OCI-LY7 (cell line): Measurements from ENCODE around the gene STXBP3. TPM values are rescaled to one million over a fixed set of nuclear protein-coding genes. Genes with fewer than 3 reads are reported as not detected.

Experiments
- BruUV-seq: library from RNA; stranded (reverse); fragments of 400-500 nt; replicated peaks from 2 replicates; lab custom pipeline; 2021; lab: Mats Ljungman, UMichigan
- CTCF ChIA-PET: fragments of 300-600 bp; sonication (Branson Sonifier 250); formaldehyde crosslinking; loops from one replicate; lab custom pipeline; 2022; ENCODE audit warnings: antibody characterized with exemption; ENCODE audit not compliant: unreplicated experiment; lab: Charles Lee
- POLR2A ChIA-PET: fragments of 300-600 bp; sonication (Branson Sonifier 250); formaldehyde crosslinking; loops from one replicate; lab custom pipeline; 2022; ENCODE audit warnings: antibody characterized with exemption; lab: Charles Lee
- DNase-seq: peaks from one replicate; pipeline ENCODE4 v3.0.0-alpha.2; 2015; ENCODE audit warnings: low spot score
- H2AFZ ChIP-seq: fragments of 200-600 bp; sonication (generic), shearing (Covaris generic); 2 replicates; pipeline ENCODE4 v1.6.1; 2014; ENCODE audit warnings: mild to moderate bottlenecking, antibody characterized with exemption, low read length, moderate library complexity
- H3K27ac ChIP-seq: fragments of 200-600 bp; sonication (generic); 2 replicates; pipeline ENCODE4 v1.5.1; 2014; ENCODE audit warnings: mixed run types, low read depth, mild to moderate bottlenecking, moderate library complexity, low read length, inconsistent platforms; ENCODE audit not compliant: poor library complexity, severe bottlenecking
- H3K36me3 ChIP-seq: fragments of 200-600 bp; sonication (generic); 2 replicates; pipeline ENCODE4 v1.6.1; 2014; ENCODE audit warnings: mild to moderate bottlenecking, antibody characterized with exemption, low read length, moderate library complexity, mixed read lengths; ENCODE audit not compliant: insufficient read depth
- H3K4me1 ChIP-seq: fragments of 200-600 bp; sonication (generic); 2 replicates; pipeline ENCODE4 v1.5.1; 2014; ENCODE audit warnings: mild to moderate bottlenecking, low read length; ENCODE audit not compliant: insufficient read depth, poor library complexity, severe bottlenecking
- H3K4me2 ChIP-seq: fragments of 200-600 bp; sonication (generic); 2 replicates; pipeline ENCODE4 v1.6.1; 2014; ENCODE audit warnings: mild to moderate bottlenecking, low read length
- H3K4me3 ChIP-seq: fragments of 200-600 bp; sonication (generic); 2 replicates; pipeline ENCODE4 v1.5.1; 2014; ENCODE audit warnings: mild to moderate bottlenecking, low read depth, low read length; ENCODE audit not compliant: poor library complexity, severe bottlenecking
- H3K79me2 ChIP-seq: fragments of 200-600 bp; sonication (generic); 2 replicates; pipeline ENCODE4 v1.6.1; 2016; ENCODE audit warnings: low read depth, mild to moderate bottlenecking, low read length, moderate library complexity, mixed read lengths; ENCODE audit not compliant: insufficient read depth
- H3K9me2 ChIP-seq: fragments of 200-600 bp; sonication (generic); 2 replicates; pipeline ENCODE4 v1.6.1; 2016; ENCODE audit warnings: mild to moderate bottlenecking, low read length, mixed read lengths; ENCODE audit not compliant: insufficient read depth
- H3K9me3 ChIP-seq: fragments of 200-600 bp; sonication (generic); 2 replicates; pipeline ENCODE4 v1.6.1; 2014; ENCODE audit warnings: mild to moderate bottlenecking, mixed run types, low read length, mixed read lengths
- H4K20me1 ChIP-seq: fragments of 200-600 bp; sonication (generic); 2 replicates; pipeline ENCODE4 v1.6.1; 2014; ENCODE audit warnings: mild to moderate bottlenecking, antibody characterized with exemption, low read length, moderate library complexity, mixed read lengths; ENCODE audit not compliant: insufficient read depth
- EZH2phosphoT487 ChIP-seq: fragments of 200-600 bp; sonication (generic); IDR thresholded peaks from 2 replicates; pipeline ENCODE4 v1.6.1; 2018; ENCODE audit warnings: low read depth, borderline replicate concordance, mild to moderate bottlenecking, mixed run types, antibody characterized with exemption, low read length, moderate library complexity, mixed read lengths
- intact Hi-C: fragments of 100-400 bp; cut with micrococcal nuclease; formaldehyde crosslinking; loops from one replicate; pipeline ENCODE4 v1.10.0; 2022; ENCODE audit not compliant: unreplicated experiment
- total RNA-seq, 2 experiments: library from RNA; depleted of rRNA in 1 of 2; stranded (reverse); fragments of >200 nt in 1 of 2; shearing (Covaris generic) in 1 of 2; gene quantifications; 2 replicates each; pipeline ENCODE4 v1.2.3, GENCODE V29; 2014 to 2022
- TF ChIP-seq, protein P1 (sequence below): fragments of 200-600 bp; sonication (generic); conservative IDR thresholded peaks from 2 replicates; pipeline ENCODE4 v1.5.1; 2014; ENCODE audit warnings: mild to moderate bottlenecking, antibody characterized with exemption, low read length, moderate library complexity, mixed read lengths

STXBP3 gene
- total RNA-seq, 2 experiments from 2014 or later = 27.7 to 38.2 TPM

DNA sequence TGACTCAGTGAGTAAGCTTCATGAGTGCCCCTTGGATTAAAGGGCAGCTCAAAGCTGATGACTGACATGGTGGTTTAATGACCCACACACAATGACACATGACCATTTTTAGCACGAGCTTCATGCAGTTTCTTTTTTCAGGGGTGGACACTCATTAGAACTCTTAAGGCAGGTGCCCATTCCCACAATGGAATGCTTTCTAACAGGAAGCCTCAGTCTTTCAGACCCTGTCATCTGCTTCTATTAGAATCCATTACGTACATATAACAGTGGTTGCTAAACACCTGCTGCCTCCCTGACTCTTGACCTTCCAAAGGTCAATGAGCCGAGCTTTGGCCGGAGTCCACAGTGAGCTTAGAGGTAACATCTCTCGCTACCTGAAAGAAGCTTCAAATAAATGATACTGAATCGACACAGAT is 83.0 kb downstream of the STXBP3 start:
- no peak overlapping the region for H3K4me2 ChIP-seq
- H4K20me1 ChIP-seq = no peaks in the 10 kb centered on the region; the same call in 1 of the 2 replicates
- POLR2A ChIA-PET = interaction anchor here (0.5 to 2.6 kb wide), 6 partner anchors 9 to 274 kb away, joined by 3 to 9 read pairs (median 3); no protein-coding TSS in a partner anchor
- no peak overlapping the region for H2AFZ ChIP-seq
- H3K27ac ChIP-seq = no peak overlapping the region
- H3K79me2 ChIP-seq = no peaks in the 10 kb centered on the region
- H3K4me3 ChIP-seq = no peak overlapping the region
- CTCF ChIA-PET = no interaction called here
- TF ChIP-seq, protein P1, sequence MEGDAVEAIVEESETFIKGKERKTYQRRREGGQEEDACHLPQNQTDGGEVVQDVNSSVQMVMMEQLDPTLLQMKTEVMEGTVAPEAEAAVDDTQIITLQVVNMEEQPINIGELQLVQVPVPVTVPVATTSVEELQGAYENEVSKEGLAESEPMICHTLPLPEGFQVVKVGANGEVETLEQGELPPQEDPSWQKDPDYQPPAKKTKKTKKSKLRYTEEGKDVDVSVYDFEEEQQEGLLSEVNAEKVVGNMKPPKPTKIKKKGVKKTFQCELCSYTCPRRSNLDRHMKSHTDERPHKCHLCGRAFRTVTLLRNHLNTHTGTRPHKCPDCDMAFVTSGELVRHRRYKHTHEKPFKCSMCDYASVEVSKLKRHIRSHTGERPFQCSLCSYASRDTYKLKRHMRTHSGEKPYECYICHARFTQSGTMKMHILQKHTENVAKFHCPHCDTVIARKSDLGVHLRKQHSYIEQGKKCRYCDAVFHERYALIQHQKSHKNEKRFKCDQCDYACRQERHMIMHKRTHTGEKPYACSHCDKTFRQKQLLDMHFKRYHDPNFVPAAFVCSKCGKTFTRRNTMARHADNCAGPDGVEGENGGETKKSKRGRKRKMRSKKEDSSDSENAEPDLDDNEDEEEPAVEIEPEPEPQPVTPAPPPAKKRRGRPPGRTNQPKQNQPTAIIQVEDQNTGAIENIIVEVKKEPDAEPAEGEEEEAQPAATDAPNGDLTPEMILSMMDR = no peak
- no peak for TF ChIP-seq EZH2phosphoT487
- no peaks in the 10 kb centered on the region for H3K9me2 ChIP-seq
- no TSS peak for BruUV-seq
- H3K9me3 ChIP-seq = no peaks in the 10 kb centered on the region
- intact Hi-C loops = no loop called here
- no peak for DNase-seq
- no peaks in the 10 kb centered on the region for H3K36me3 ChIP-seq
- H3K4me1 ChIP-seq = no peaks in the 10 kb centered on the region

DNA sequence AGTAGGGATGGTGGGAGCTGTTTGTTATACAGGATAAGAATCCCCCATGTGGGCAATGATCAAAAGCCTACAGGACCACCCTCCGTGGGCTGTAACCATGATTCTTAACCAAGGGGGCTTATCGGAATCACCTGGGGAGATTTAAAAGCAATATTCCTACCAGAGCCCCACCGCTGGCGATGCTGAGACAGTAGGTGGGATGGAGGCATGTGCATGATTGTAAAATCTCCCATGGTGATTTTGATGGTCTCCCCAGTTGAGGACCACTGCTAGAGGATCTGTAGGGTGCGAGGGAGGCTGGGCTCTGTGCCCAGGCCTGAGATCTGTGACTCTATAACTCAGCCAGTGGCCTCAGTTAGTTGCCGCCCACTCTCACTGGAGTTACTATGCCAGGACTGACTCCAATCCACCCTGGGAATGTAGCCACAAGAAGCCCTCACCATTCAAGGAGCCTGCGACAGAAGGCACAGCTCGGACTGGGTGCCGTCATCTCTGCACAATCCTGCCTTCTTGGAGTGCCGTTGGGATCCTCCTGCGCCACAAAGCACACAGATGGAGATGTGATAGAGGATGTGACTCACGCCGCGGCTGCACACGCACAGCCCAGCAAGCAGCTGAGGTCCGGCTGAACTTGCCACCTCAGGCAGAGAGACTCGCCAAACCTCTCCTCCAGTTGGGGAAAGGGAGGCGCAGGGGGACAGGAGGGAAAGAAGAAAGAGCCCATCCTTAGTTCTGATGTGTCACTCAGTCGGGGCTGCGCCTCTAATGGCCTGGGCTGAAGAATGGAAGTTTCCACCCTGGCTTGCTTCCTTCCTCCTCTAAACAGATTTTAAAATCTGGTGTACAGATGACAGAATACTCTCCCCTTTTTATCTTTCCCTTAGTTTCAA is 83.9 kb downstream of the STXBP3 start:
- Histone ChIP-seq H3K79me2 (no peaks in the 10 kb centered on the region), H3K4me3 (no peak overlapping the region), H3K9me3 (no peaks in the 10 kb centered on the region), H4K20me1 (no peaks in the 10 kb centered on the region; the same call in 1 of the 2 replicates), H2AFZ (no peak overlapping the region), H3K4me1 (no peaks in the 10 kb centered on the region), H3K27ac (no peak overlapping the region), H3K36me3 (no peaks in the 10 kb centered on the region), H3K4me2 (no peak overlapping the region), H3K9me2 (no peaks in the 10 kb centered on the region)
- CTCF ChIA-PET = no interaction called here
- POLR2A ChIA-PET = interaction anchor here (0.5 to 2.6 kb wide), 7 partner anchors 11 to 273 kb away, joined by 3 to 9 read pairs (median 4); no protein-coding TSS in a partner anchor
- no TSS peak for BruUV-seq
- TF ChIP-seq, protein P1 = no peak
- no peak for TF ChIP-seq EZH2phosphoT487
- no peak for DNase-seq
- intact Hi-C loops = no loop called here

DNA sequence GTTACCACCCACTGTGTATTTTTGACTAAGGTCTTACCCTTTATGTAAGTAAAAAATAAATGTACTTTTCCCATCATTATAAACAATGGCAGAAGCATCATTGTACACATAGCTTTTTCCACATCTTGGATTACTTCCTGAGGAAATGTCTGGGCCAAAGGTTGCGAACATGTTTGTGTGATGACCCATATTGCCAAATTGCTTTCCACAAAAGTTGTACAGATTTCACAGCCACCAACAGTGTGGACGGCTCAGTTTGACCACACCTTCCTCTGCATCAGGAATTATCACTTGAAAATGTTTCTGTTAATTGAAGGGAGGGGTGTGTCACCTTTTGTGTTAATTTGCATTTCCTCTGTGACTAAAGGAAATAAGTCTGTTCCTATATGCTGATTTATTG is 84.8 kb downstream of the STXBP3 start:
- Histone ChIP-seq H4K20me1 (no peaks in the 10 kb centered on the region; the same call in 1 of the 2 replicates), H3K79me2 (no peaks in the 10 kb centered on the region), H3K9me2 (no peaks in the 10 kb centered on the region), H3K9me3 (no peaks in the 10 kb centered on the region), H3K4me3 (no peak overlapping the region), H3K36me3 (no peaks in the 10 kb centered on the region), H3K27ac (no peak overlapping the region), H2AFZ (no peak overlapping the region), H3K4me2 (no peak overlapping the region), H3K4me1 (no peaks in the 10 kb centered on the region)
- no TSS peak for BruUV-seq
- POLR2A ChIA-PET = interaction anchor here (0.6 to 1.4 kb wide), 5 partner anchors 11 to 79 kb away, joined by 3 to 7 read pairs (median 4); no protein-coding TSS in a partner anchor
- TF ChIP-seq, protein P1 = no peak
- TF ChIP-seq EZH2phosphoT487 = no peak
- DNase-seq = no peak
- intact Hi-C loops = no loop called here
- CTCF ChIA-PET = no interaction called here
